ENCODE data around the gene GNAZ.

GNAZ gene

DNA sequence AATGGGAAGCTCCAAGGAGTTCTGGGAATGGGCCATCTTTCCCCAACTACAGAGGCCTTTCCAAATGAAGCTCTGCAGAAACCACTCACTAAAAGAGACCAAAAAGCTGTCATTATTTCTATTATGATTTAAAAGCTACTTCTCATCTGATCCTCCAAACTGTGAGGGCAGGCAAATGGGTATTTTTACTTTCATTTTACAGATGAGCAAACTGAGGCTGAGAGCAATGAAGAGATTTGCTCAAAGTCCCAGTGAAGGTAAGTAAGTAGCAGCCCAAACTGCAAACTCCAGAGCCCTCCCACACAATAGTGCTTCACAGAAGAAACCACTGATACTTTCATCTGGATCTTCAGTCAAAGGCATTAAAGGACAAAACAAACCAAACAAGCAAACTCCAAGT is 70.1 kb downstream of the GNAZ start:
- DNase-seq = no peak

DNA sequence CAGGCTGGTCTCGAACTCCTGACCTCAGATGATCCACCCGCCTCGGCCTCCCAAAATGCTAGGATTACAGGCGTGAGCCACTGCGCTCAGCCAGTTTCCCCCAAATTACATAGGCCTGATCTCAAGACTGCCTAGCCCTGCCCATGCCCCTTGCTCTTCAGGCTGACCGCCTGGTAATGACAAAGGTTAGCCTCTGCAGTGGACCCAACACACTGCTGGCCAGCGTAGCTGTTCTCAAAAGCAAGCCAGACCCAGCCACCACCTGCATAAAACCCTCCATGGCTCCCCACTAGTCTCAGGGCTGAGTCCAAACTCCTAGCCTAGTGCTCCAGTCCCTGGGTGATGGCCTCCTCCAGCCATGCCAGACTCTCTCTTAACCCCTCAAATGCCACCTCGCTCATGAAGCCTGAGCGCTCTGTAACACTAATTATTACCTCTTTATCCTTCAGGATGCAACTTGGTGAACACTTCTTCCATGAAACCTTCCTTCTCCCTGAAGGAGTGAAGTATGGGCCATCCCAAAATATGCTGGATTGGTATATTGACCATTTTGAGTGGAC is 72.3 kb downstream of the GNAZ start:
- no peak for DNase-seq

DNA sequence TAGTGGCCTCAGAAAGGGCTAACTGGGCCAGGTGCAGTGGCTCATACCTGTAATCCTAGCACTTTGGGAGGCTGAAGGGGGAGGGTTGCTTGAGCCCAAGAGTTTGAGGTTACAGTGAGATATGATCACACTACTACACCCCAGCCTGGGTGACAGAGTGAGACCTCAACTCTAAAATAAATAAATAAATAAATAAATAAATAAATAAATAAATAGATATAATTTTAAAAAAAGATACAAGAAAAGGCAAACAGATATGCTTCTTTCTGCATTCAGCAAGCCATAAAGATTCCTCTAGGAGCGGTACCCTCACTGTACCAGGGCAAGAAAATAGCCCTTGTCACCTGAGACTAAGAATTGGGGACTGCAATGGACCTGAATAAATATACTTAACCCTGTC is 72.8 kb downstream of the GNAZ start:
- no peak for DNase-seq

DNA sequence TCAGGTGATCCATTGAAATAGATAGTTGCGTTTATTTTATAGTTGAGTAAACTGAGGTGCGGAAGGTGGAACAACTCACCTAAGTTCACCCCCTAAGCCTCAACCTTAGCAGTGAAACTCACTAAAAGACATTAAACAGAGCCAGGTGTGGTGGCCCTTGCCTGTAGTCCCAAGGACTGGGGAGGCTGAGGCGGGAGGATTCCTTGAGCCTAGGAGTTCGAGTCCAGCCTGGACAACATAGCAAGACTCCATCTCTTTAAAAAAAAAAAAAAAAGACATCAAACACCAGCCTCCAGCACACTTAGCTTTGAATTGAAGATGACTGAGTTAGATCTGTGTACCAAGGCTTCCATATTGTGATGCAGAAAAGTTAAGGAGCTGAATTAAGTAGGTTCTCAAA is 74.1 kb downstream of the GNAZ start:
- no peak for DNase-seq

DNA sequence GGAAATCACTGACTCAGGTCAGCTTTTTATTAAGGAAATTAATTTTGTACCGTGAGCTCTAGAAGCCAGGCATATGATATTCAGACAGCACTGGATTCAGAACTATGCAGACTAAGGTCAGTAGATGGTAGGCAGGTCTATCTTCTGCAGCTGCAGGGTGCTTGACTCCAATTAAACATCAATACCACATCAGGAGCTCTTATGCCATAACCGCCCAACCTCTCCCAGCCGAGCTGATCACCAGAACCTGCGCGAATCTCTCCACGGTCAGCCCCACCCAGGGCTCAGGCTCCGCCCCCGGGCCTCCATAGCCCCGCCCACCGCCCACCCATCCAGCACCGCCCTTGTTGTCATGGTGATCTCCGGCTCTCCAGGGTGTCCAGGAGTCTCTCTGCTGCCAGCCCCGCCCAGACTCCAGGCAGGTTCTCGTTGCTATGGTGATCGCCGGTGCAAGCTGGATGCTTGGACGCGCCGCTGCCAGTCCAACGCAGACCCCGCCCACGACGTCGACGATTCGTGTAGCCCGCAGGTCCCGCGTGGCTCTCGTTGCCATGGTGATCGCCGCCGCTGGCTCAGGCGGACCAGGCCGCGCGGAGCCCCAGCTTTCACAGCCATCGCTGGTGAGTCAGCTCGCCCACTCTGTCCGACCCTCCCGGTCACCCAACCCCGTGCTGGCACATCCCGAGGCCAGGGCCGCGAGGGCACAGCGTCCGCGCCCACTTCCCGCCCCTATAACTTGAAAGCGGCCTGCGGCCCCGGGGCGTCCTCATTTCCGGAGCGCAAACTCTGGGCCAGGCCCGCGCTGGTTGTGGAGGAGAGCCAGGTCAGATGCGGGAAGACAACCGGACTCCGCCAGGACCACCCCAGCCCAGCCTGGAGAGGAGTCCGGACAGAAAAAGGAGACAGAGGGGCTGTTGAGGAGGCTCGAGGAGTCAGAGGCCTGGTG is 74.9 kb downstream of the GNAZ start, which contains the start of gene RAB36:
TSS of gene RAB36 (plus strand) at position 546 of the 946 bp plus-strand sequence. CDS start 1,140 bp downstream, outside the sequence.
- peak; percentile 89 for DNase-seq

DNA sequence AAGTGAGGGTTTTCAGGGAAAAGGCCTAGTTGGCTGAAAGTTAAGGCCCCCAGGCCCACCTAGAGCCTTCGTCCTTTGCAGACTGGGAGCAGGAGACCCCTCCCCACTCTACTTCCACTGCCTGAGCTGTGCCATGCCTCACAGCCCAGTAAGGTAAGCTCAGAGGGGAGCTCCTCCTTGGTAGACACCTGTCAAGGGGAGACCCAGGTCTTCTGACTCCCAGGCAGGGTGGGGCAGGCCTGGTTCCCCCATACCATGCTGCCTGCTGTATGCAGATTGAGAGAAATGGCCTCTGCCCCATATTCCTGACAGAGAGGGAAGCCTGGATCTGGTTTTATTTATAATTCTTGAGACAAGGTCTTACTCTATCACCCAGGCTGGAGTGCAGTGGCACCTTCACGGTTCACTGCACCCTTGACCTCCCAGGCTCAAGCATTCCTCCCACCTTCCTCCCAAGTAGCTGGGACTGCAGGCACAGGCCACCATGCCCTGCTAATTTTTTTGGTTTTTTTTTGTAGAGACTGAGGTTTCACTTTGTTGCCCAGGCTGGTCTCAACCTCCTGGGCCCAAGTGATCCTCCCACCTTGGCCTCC is 75.7 kb downstream of the GNAZ start:
- no peak for DNase-seq

DNA sequence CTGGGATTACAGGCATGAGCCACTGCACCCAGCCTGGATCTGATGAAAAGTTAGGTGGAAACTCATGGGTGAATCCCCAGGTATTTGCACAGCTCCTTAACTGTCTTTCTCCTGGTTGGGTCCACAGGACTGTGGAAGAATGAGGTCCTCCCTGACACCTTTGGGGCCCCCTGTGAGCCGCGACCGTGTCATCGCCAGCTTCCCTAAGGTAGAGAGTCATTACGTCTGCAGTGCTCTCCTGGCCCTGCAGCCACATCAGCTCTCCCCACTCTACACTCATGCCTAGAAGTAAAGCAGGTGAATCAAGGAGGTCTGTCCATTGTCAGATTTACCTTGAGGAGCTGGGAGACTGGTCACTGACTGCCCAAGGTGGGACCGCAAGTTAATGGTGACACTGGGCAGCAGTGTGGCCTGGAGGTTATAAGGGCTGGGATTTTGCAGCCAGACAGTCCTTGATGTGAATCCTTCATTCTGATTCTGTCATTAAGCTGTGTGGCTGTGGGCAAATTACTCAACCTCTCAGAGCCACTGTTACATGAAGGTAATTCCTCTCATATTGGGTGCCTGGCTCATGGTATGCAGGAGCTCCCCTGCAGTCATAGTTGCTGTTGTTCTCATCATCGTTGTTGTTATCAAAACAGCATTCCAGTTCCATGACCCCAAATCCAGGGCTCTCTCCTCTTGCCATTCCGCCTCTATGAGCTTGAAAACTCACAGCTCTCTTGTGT is 76.3 kb downstream of the GNAZ start:
- DNase-seq = no peak

DNA sequence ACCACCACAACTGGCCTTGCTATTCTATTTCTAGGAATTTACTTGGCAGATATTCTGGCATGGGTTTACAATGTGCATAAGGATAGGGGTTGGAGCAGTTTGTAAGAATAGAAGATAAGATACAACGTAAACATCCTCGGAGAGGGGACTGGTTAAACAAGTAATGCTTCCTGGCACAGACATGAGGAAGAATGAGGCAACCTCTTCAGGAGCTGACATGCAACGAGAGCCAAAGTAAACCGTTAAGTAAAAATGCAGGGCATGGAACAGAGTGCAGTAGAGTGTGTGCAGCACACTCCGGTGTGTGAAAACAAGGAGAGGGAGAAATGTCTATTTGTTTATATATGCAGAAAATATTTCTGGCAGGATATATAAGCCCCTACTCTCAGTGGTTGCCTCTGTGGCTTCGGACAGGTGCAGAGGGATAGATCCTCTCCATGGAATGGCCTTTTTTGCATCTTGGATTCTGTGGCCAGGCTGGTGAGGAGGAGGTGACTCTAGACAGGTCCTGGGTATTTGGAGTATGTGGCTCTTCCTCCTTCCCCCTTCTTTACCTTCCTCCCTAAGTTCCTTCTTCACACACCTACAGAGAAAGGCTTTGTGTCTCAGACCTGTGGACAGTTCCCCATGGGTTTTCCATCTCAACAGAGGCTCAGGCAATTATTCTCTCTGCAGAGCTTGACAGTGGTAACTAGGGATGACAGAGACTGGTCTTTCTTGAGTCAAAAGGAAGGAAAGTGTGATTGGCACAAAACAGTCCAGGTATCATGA is 77.5 kb downstream of the GNAZ start:
- DNase-seq = no peak

DNA sequence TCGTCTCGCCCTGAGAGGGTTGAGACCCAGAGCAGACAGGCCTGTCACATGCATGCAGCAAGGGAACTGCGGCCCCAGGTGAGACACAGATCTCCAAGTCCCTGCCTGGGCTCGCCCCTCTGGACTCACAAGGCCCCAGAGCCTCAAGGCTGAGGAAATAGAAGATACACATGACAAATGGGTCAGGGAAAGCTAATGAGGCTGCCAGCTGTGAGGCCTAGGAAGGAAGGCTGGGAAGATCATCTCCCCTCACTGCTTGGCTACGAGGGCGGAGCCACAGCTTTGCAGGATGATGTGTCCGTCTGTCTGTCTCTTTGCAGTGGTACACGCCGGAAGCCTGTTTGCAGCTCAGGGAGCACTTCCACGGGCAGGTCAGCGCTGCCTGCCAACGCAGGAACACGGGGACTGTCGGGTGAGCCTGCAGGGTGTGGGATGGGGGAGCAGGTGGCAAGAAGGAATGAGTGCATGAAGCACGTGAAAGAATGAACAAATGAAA is 79.5 kb downstream of the GNAZ start:
- no peak for DNase-seq

DNA sequence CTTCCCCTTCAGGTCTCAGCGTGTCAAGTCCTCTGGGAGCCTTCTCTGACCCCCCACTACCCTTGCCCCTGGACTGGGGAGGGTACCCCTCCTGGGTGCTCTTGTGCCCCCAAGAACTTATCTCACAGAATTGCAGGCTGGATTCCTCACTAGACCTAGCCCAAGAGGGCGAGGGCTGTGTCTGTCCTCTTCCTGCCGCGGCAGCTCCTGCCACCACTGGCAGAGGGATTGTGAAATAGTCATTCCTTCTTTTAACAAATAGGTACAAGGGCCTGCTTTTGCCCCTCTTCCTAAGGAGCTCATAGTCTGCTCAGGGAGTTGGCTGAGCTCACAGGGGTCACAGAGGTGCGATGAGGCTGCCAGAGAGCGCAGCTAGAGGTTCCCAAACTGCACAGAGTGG is 80.4 kb downstream of the GNAZ start:
- DNase-seq = no peak

DNA sequence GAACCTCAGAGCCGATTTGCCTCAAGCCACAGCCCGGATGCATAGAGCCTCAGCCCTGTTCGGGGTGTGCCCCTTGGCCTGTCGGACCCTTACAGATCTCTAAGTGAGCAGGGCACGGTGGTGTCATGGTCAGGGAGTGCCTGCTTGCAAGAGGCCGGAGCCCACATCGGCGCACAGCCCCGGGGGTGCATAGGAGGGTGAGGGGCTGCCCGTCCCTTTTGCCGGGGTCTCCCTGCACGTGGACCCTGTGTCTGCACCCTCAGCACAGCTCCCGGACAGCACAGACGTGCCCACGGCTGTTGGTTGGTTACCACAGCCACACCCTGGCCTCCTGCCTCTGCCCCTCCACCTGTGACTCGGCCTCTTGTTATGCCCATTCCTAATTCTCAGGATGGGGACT is 81.5 kb downstream of the GNAZ start:
- DNase-seq = no peak

DNA sequence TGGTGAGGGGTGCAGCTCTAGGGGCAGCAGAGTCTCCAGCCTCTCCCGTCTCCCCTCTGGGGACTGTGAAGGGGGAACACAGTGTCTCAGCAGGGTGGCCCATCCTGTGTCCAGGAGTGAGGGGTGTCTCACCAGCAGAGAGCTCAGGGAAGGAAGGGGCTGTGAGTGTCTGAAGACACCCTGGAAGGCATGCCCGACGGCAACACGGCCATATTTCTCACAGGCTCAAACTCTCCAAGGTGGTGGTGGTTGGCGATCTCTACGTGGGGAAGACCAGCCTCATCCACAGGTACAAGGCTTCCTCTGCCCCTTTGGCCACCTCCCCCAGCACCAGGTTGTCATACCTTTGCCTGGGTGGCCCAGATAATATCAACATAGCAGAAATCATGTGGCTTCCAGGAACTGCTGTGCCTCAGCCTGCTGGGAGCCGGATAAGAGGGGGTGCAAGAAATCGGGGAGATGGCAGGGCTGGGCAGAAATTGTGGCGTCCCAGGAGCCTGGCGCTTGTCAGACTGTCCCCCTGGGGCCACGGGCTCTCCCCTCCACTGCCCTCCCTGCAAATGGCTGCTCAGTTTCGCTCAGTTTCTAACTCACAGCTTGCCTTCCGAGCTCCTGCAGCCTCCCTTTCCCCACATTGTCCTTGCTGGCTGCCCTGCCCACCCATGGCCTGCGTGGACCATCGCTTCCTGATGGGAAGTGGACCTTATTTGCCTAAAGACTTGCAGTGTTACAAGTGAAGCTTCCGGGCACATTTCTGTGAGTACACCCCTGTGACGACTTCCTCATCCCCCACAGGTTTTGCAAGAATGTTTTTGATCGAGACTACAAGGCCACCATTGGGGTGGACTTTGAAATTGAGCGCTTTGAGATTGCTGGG is 82.2 kb downstream of the GNAZ start:
- DNase-seq = no peak

DNA sequence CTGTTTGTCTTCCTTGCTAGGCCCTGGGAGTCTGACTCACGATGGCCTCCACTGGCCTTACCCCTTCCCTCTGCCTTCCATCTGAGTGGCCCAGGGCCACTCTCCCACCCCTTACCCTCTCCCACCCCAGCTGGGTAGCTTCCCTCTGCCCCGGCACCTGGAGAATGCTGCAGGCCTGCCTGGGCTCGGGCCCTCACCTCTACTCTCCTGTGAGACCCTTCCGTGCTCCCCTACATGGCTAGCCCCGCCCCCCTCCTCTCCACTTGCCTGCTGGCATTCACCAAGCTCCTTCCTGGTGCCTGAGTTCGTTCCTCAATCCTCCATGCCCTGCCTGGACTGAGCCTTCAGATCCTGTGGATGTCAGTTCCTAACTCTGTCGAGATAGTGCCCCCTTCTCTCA is 83.7 kb downstream of the GNAZ start:
- DNase-seq = no peak

DNA sequence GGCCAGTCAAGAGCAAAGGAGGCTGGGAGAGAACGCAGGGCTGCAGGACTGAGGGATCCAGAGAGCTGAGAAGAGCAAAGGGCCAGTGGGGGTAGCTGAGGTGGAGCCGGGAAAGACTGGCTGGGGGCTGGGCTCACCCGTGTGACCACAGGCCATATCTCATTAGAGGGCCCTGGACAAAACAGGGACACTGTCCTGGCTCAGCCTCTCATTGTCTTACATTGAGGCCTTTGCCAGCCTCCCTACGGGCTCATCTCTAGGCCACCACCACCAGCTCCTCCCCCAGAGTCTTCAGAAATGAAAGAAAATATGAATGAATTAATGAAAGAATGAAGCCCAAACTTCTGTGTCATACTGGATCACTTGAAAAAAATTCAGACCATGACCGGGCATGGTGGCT is 84.1 kb downstream of the GNAZ start:
- DNase-seq = no peak

DNA sequence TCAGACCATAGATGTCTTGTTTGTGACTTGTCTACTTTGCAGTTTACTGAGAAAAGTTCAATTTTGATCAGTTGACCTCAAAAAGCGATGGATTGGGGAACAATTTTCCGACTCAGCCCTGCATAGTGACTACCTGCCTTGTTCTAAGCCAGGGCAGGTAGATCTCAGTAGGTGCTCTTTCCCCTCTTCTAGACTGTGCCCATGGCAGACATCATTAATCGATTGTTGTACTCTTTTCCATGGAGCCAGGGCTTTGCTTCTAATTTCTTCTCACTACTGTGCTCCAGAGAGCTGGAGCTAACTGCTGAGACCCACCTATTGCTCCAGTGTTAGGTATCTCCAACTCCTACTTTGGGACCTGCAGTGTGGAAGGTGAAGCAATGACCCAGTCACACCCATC is 84.8 kb downstream of the GNAZ start:
- no peak for DNase-seq

DNA sequence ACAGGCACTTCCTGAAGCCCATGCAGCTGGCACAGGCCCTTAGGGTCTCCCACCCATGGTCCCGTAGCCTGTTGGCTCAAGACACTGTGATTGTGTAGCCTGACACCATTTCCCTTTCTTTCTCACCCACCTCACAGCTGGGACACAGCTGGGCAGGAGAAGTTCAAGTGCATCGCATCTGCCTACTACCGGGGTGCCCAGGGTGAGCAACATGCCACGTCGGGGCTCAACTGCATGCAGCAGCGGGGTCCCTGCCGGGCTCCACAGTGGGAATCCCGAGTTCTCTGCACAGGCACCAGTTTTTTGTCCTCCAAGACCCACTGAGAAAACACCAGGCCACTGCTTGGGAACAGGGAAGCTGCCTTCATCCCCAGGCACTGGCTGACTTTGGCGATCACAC is 85.5 kb downstream of the GNAZ start:
- DNase-seq = no peak

DNA sequence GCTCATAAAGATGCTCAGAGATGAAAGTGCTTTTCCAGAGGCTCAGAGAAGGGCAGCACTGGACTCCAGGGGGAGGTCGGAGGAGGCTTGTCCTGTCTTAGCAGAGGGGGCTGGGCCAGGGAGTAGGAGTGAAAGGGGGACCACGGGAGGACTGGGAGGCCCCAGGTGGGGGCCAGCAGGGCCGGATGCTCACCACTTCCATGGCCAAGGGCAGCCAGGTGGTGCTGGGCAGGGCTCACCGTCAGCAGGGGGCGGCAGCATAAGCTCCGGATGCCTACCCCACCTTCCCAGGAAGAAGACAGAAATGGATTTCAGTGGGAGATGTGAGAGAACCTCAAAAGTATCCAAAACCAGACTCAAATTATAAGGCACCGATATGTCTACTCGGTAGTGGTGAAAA is 86.0 kb downstream of the GNAZ start:
- no peak for DNase-seq

DNA sequence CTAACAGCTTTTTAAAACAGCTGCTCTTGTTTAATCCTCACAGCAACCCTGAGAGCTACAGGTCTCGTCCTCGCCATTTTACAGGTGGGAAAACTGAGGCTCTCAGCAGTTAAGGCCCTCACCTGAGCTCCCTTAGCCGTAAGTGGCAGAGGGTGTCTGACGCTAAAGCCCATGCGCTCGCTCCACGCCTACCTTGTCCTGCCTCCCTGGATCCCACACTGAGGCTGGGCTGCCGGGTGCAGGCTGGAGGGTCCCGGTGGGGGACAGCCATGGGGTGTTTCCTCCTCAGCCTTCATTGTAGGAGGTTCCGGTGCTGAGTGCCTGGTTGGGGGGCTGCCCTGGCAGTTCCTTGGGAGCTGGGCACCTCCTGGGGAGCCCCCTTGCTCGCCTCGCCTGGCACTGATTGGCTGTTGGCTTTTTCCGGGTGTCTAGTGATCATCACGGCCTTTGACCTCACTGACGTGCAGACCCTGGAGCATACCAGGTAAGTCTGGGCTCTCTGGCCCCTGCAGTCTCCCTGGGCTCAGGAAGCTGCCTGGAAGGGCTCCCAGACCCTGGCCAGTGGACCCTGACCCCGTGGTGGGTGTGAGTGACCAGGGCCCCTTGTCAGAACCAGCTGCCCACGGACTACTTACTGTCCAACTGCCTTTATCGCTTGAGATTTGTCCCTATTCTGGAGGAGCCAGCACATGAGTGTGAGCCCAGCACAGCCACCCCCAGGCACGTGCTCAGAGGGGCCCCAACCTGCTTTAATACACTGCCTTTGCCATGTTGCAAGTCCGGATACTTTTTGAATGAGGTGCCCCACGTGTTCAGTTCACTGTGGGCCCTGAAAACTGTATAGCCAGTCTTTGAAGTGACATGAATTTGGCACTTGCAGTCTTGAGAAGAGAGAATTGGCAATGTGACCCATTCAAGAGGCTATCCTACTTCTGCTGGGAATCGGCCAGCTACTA is 87.5 kb downstream of the GNAZ start:
- DNase-seq = no peak

DNA sequence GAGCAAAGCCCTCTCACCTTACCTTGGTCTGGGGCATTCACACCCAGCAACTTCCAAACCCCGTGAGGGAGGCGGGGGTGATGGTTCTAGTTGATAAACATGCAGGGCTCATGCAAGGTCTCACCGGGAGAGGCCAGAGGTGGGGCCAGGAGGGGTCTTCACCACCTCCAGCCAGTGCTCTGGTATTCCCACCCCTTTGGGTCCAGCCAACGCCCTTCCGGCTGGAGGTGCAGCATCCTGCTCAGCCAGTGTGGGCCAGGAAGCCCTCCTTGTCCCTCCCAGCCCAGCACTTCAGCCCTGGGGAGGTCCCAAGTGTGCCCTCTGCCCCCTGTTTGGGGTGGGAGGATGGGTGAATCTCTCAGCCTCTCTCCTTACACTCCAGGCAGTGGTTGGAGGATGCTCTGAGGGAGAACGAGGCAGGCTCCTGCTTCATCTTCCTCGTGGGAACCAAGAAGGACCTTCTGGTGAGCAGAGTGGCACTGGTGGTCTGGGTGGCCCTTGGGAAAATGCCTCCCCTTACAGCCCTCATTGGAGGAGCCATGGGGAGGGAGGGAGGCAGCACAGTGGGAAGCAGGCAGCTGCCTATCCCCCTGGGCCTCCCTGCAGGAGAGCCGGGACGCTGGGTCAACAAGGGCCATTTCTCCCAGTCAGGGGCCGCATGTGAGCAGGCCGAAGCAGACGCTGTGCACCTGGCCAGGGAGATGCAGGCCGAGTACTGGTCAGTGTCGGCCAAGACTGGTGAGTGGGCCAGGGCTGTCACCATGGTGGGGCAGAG is 88.4 kb downstream of the GNAZ start:
- DNase-seq = no peak

DNA sequence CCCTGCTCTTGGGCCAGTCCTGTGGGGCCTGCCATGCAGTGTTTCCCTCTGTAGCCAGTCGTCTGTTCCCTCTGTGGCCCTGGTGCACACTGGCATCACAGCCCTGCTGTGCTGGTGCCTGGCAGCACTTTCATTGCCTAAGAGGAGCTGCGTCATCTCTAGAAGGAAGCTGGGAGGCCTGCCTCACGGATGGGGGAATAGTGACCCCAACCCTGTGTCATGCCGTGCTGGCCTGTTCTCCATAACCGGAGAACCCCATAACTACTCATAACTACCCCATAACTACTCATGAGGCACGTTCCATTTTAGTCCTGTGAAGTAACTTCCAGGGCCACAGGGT is 88.9 kb downstream of the GNAZ start:
- DNase-seq = no peak

Data from stimulated activated CD4-positive, alpha-beta T cell treated with anti-CD3 and anti-CD28 coated beads, Interleukin-1b, Interleukin-23, amount 100 ng/mL, for 48 hours (primary cell).